ENCODE measurements around the gene WNT3A.

The WNT3A gene

GRCh38 chr1:228043281-228043848 is 36.6 kb downstream of the WNT3A start:
- Histone ChIP-seq H3K4me3 (ENCODE audit: insufficient read depth, low read depth, low read length) (no peak overlapping the region), H3K36me3 (ENCODE audit: control insufficient read depth, insufficient read depth, low read length) (no peaks in the 10 kb centered on the region), H3K4me1 (ENCODE audit: control insufficient read depth, insufficient read depth, low read length) (peaks cover 24% of the 10 kb centered on the region), H3K27me3 (ENCODE audit: control insufficient read depth, insufficient read depth, low read length, poor library complexity, severe bottlenecking) (peaks cover 41% of the 10 kb centered on the region), H3K9me3 (ENCODE audit: control insufficient read depth, low read length) (no peaks in the 10 kb centered on the region), H3K27ac (ENCODE audit: insufficient read depth, low read depth, low read length, poor library complexity, severe bottlenecking) (no peak overlapping the region)
- 79 to 82% methylated on average over 7 of the region's 7 CpGs for WGBS, 2 experiments

- H3K36me3 ChIP-seq (ENCODE audit: control insufficient read depth, insufficient read depth, low read length), result no peaks in the 10 kb centered on the region
- H3K27ac ChIP-seq (ENCODE audit: insufficient read depth, low read depth, low read length, poor library complexity, severe bottlenecking), result no peak overlapping the region
- no peaks in the 10 kb centered on the region for H3K9me3 ChIP-seq (ENCODE audit: control insufficient read depth, low read length)
- H3K4me3 ChIP-seq (ENCODE audit: insufficient read depth, low read depth, low read length), result no peak overlapping the region
- peaks cover 10% of the 10 kb centered on the region for H3K4me1 ChIP-seq (ENCODE audit: control insufficient read depth, insufficient read depth, low read length)
- 82 to 84% methylated on average over 3 of the region's 3 CpGs for WGBS, 2 experiments
- H3K27me3 ChIP-seq (ENCODE audit: control insufficient read depth, insufficient read depth, low read length, poor library complexity, severe bottlenecking), result peaks cover 26% of the 10 kb centered on the region
Observed at GRCh38 chr1:228044961-228045360, 38.2 kb downstream of the WNT3A start.

DNA sequence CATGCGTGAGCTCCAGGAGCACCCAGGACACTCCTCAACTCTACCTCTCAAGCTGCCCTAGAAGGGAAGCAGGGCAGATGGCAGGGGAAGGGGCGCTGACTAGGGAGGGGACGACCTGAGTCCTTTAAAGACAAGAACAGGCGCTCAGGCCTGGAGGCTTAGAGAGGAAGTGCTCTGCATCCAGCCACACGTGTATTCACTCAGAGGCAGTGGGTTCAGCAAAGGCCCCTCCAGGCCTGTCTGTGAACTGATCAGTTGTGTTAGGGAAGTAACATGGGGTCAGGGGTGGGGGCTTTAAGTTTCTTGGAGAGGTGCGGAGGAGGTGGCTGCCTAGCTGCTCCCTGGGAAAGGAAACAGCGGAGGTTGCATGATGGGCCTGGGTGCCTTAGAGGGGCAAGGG is 38.6 kb downstream of the WNT3A start:
- H3K27ac ChIP-seq (ENCODE audit: insufficient read depth, low read depth, low read length, poor library complexity, severe bottlenecking), result no peak overlapping the region
- H3K4me3 ChIP-seq (ENCODE audit: insufficient read depth, low read depth, low read length), result no peak overlapping the region
- WGBS, 2 experiments, result 85 to 88% methylated on average over 7 of the region's 7 CpGs
- H3K9me3 ChIP-seq (ENCODE audit: control insufficient read depth, low read length), result no peaks in the 10 kb centered on the region
- peaks cover 23% of the 10 kb centered on the region for H3K27me3 ChIP-seq (ENCODE audit: control insufficient read depth, insufficient read depth, low read length, poor library complexity, severe bottlenecking)
- H3K4me1 ChIP-seq (ENCODE audit: control insufficient read depth, insufficient read depth, low read length), result peaks cover 10% of the 10 kb centered on the region
- no peaks in the 10 kb centered on the region for H3K36me3 ChIP-seq (ENCODE audit: control insufficient read depth, insufficient read depth, low read length)

GRCh38 chr1:228045871-228046270 is 39.1 kb downstream of the WNT3A start:
- Histone ChIP-seq H3K27me3 (ENCODE audit: control insufficient read depth, insufficient read depth, low read length, poor library complexity, severe bottlenecking) (peaks cover 23% of the 10 kb centered on the region), H3K4me1 (ENCODE audit: control insufficient read depth, insufficient read depth, low read length) (peaks cover 10% of the 10 kb centered on the region), H3K27ac (ENCODE audit: insufficient read depth, low read depth, low read length, poor library complexity, severe bottlenecking) (no peak overlapping the region), H3K9me3 (ENCODE audit: control insufficient read depth, low read length) (no peaks in the 10 kb centered on the region), H3K4me3 (ENCODE audit: insufficient read depth, low read depth, low read length) (no peak overlapping the region), H3K36me3 (ENCODE audit: control insufficient read depth, insufficient read depth, low read length) (no peaks in the 10 kb centered on the region)
- WGBS, 2 experiments, result 80 to 81% methylated on average over 9 of the region's 9 CpGs

- H3K36me3 ChIP-seq (ENCODE audit: control insufficient read depth, insufficient read depth, low read length), result no peaks in the 10 kb centered on the region
- no peak overlapping the region for H3K27ac ChIP-seq (ENCODE audit: insufficient read depth, low read depth, low read length, poor library complexity, severe bottlenecking)
- no peaks in the 10 kb centered on the region for H3K9me3 ChIP-seq (ENCODE audit: control insufficient read depth, low read length)
- peaks cover 17% of the 10 kb centered on the region for H3K27me3 ChIP-seq (ENCODE audit: control insufficient read depth, insufficient read depth, low read length, poor library complexity, severe bottlenecking)
- no peak overlapping the region for H3K4me3 ChIP-seq (ENCODE audit: insufficient read depth, low read depth, low read length)
- 93 to 95% methylated on average over 8 of the region's 8 CpGs for WGBS, 2 experiments
- H3K4me1 ChIP-seq (ENCODE audit: control insufficient read depth, insufficient read depth, low read length), result peaks cover 10% of the 10 kb centered on the region
Observed at GRCh38 chr1:228046421-228047182, 39.8 kb downstream of the WNT3A start.

DNA sequence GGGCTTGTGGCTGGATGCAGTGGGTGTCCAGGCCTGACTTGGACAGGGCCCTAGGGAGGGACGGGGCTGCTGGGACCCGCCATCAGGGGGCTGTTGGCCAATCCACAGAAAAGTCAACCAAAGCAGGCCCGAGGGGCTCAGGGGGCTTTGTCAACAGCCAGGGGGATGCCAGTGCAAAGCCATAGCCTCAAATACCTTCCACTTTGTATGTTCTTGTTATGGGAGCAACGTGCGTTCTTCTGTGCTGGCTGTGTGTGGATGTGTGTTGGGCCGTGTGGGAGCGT is 40.3 kb downstream of the WNT3A start:
- no peaks in the 10 kb centered on the region for H3K36me3 ChIP-seq (ENCODE audit: control insufficient read depth, insufficient read depth, low read length)
- peaks cover 10% of the 10 kb centered on the region for H3K4me1 ChIP-seq (ENCODE audit: control insufficient read depth, insufficient read depth, low read length)
- H3K4me3 ChIP-seq (ENCODE audit: insufficient read depth, low read depth, low read length), result no peak overlapping the region
- no peaks in the 10 kb centered on the region for H3K9me3 ChIP-seq (ENCODE audit: control insufficient read depth, low read length)
- no peak overlapping the region for H3K27ac ChIP-seq (ENCODE audit: insufficient read depth, low read depth, low read length, poor library complexity, severe bottlenecking)
- 92 to 94% methylated on average over 7 of the region's 7 CpGs for WGBS, 2 experiments
- peaks cover 12% of the 10 kb centered on the region for H3K27me3 ChIP-seq (ENCODE audit: control insufficient read depth, insufficient read depth, low read length, poor library complexity, severe bottlenecking)

DNA sequence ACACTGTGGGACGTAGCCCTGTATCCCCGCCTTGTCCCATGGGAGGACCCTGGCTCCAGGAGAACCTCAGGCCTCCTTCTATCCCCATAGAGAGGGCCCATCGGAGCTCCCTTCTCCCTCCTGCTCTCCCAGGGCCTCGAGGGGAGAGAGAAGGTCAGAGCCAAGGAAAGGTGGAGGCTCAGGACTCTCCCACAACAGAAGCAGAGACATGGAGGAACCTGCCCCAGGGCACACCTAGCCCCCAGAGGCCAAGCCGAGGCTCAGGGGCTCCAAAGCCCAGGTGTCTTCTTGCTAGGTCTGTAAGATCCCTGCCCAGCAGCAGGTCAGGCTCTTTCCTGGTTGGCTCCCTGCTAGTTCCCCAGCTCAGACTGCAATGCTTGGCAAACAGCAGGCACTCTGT is 41.3 kb downstream of the WNT3A start:
- Histone ChIP-seq H3K4me1 (ENCODE audit: control insufficient read depth, insufficient read depth, low read length) (peaks cover 10% of the 10 kb centered on the region), H3K27me3 (ENCODE audit: control insufficient read depth, insufficient read depth, low read length, poor library complexity, severe bottlenecking) (peaks cover 15% of the 10 kb centered on the region), H3K9me3 (ENCODE audit: control insufficient read depth, low read length) (no peaks in the 10 kb centered on the region), H3K36me3 (ENCODE audit: control insufficient read depth, insufficient read depth, low read length) (no peaks in the 10 kb centered on the region), H3K4me3 (ENCODE audit: insufficient read depth, low read depth, low read length) (no peak overlapping the region), H3K27ac (ENCODE audit: insufficient read depth, low read depth, low read length, poor library complexity, severe bottlenecking) (no peak overlapping the region)
- 87 to 90% methylated on average over 5 of the region's 5 CpGs for WGBS, 2 experiments

GRCh38 chr1:228048659-228049298 is 42.0 kb downstream of the WNT3A start:
- H3K36me3 ChIP-seq (ENCODE audit: control insufficient read depth, insufficient read depth, low read length), result no peaks in the 10 kb centered on the region
- H3K9me3 ChIP-seq (ENCODE audit: control insufficient read depth, low read length), result no peaks in the 10 kb centered on the region
- WGBS, 2 experiments, result 88 to 92% methylated on average over 6 of the region's 6 CpGs
- H3K4me1 ChIP-seq (ENCODE audit: control insufficient read depth, insufficient read depth, low read length), result peaks cover 10% of the 10 kb centered on the region
- no peak overlapping the region for H3K27ac ChIP-seq (ENCODE audit: insufficient read depth, low read depth, low read length, poor library complexity, severe bottlenecking)
- H3K4me3 ChIP-seq (ENCODE audit: insufficient read depth, low read depth, low read length), result no peak overlapping the region
- H3K27me3 ChIP-seq (ENCODE audit: control insufficient read depth, insufficient read depth, low read length, poor library complexity, severe bottlenecking), result peaks cover 15% of the 10 kb centered on the region

- H3K4me1 ChIP-seq (ENCODE audit: control insufficient read depth, insufficient read depth, low read length), result no peaks in the 10 kb centered on the region
- peaks cover 16% of the 10 kb centered on the region for H3K27me3 ChIP-seq (ENCODE audit: control insufficient read depth, insufficient read depth, low read length, poor library complexity, severe bottlenecking)
- no peak overlapping the region for H3K27ac ChIP-seq (ENCODE audit: insufficient read depth, low read depth, low read length, poor library complexity, severe bottlenecking)
- H3K36me3 ChIP-seq (ENCODE audit: control insufficient read depth, insufficient read depth, low read length), result no peaks in the 10 kb centered on the region
- 95 to 96% methylated on average over 30 of the region's 30 CpGs for WGBS, 2 experiments
- H3K9me3 ChIP-seq (ENCODE audit: control insufficient read depth, low read length), result no peaks in the 10 kb centered on the region
- no peak overlapping the region for H3K4me3 ChIP-seq (ENCODE audit: insufficient read depth, low read depth, low read length)
Observed at GRCh38 chr1:228050571-228051231, 43.9 kb downstream of the WNT3A start.
